Amygdala (tissue), 56 donors: ENCODE data around the gene TTC9.

Experiments
- DNase-seq, 56 donors: peaks; one replicate each; lab custom pipeline; 2025; lab: John Stamatoyannopoulos, UW

Gene TTC9

GRCh38 chr14:70641548-70642302, at the start of gene TTC9:
Gene TTC9, plus strand, starts transcription at chr14:70641916. Its CDS starts 214 bp downstream, at chr14:70642130.
- DNase-seq: peak in 6 of 56 donors; percentile 14 to 28 (median 25)

- no peak for DNase-seq
Observed at GRCh38 chr14:70594461-70594860, 47.3 kb upstream of the TTC9 start.

GRCh38 chr14:70595443-70596185, 46.1 kb upstream of the TTC9 start:
- DNase-seq: no peak

GRCh38 chr14:70597731-70598130, 44.0 kb upstream of the TTC9 start:
- no peak for DNase-seq

GRCh38 chr14:70599345-70599744, 42.4 kb upstream of the TTC9 start:
- no peak for DNase-seq

GRCh38 chr14:70600382-70601157, 41.1 kb upstream of the TTC9 start, which contains the start of gene MED6:
Gene MED6, minus strand, starts transcription at chr14:70600655. Its CDS starts 18 bp downstream, at chr14:70600637.
- peak; percentile 22 to 94 (median 84) for DNase-seq

DNA sequence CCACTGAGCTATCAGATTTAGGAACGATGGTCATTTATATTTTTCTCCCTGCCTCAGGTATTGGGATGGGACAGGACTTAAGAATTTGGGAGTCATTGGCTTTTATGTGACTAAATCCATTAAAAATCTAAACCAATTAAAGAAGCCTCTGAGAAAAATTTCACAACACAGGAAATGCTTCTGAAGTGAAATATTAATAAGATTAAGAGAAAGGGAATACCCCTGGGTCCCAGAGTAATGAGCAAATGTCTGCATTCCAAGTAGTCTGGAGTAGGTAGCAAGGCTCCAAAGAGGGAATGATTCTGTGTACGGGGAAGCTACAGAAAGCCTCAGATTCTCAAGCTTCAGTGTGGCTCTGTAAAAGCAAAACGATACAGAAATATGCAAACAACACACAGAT, 40.6 kb upstream of the TTC9 start:
- DNase-seq: no peak

DNA sequence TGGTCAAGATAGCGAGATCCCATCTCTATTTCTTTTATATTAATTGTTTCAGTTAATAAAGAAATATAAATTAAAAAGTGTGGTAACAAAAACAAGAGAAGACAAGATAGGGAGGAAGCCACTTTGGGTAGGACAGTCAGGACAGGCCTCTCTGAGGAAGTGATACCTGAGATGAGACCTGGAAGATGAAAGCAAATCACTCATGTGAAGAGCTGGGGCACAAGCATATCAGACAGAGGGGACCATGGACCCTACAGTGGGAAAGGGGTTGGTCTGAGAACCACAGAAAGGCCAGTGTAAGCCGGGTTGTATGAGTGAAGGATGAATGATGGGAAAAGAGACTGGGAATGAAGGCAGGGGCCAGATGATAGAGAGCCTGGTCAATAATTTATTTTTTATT, 39.5 kb upstream of the TTC9 start:
- no peak for DNase-seq

GRCh38 chr14:70611216-70611615, 30.5 kb upstream of the TTC9 start:
- no peak for DNase-seq

GRCh38 chr14:70616646-70617045, 25.1 kb upstream of the TTC9 start:
- no peak for DNase-seq

DNA sequence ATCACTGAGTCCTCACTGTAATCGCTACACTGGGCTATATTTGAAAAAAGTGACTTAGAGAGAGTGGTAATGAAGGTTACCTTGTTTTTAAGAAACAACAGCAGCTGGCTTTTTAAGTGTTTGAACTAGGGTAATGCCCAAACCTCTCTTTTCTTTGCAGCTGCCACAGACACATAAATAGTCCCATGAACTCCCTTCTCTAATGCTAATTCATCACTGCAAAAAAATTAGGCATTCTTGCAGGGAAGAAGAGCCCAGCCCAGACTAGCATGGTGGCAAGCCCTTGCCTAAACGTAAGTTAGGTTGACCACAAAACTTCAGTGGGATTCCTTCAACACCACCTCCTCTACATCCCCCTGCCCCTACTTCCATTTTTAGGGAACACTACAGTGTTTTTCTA, 23.4 kb upstream of the TTC9 start:
- DNase-seq: no peak

- DNase-seq: no peak
Observed at GRCh38 chr14:70619708-70620107, 22.0 kb upstream of the TTC9 start.

GRCh38 chr14:70622111-70622712, 19.5 kb upstream of the TTC9 start:
- DNase-seq: no peak

- no peak for DNase-seq
Observed at GRCh38 chr14:70624972-70625371, 16.7 kb upstream of the TTC9 start.

DNA sequence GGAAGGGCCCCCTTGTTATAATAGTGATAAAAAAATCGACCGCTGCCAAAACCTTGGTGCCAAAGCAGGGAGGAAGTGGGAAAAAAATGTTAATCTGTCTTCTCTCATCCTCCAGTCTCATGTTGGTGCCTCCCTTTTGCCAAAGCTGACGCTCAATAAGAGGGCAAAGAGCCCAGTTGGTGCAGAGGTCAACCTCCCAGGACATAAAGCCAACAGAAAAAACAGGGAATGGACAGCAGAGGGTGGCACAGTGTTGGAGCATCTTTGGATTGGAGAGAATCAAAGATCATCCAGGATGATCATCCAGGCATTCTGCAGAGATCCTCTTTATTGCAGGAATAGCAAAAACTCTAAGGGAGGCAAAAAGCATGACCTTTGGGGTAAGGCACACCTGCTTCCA, 9.8 kb upstream of the TTC9 start:
- no peak for DNase-seq

DNA sequence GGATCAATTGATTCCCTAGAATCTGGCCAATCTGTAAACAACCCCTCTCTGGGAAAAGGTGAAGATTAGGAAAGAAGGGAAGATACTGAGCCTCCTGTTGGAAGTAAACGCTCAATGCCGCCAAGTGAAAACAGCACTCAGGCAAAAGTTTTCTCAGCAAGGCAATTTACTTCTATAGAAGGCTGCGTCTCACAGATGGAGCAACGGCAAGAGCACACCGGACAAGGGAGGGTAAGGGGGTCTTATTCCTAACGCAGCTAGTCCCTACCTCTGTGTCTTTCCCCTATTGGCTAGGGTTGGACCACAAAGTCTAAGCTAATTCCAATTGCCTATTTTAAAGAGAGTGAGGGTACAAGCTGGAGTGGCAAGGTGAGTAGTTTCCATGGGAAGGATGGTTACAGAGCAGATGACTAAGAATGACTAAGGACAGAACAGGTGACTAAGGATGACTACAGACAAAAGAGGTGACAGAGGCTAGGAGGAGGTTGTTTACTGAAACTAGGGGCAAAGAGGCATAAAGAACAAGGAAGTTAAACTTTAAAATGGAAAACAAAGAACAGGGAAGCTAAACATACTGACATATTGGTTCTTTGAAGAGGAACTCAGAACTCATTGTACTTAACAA, 5.6 kb upstream of the TTC9 start:
- DNase-seq: no peak

GRCh38 chr14:70638416-70638815, 3.3 kb upstream of the TTC9 start:
- no peak for DNase-seq

GRCh38 chr14:70640938-70641547, 673 bp upstream of the TTC9 start:
- DNase-seq: peak in 6 of 56 donors; percentile 5 to 27 (median 16)
